GM12878 (cell line): ENCODE data around the gene HORMAD2. TPM values are rescaled to one million over a fixed set of nuclear protein-coding genes. Genes with fewer than 3 reads are reported as not detected.

ENCODE experiments used
- ATAC-seq: fragments of 200-7000 bp; cut with Tn5 transposase; 3 replicates; pipeline ENCODE4 v1.9.1; 2020; ENCODE audit warnings: mild to moderate bottlenecking, moderate library complexity
- BruUV-seq: library from RNA; stranded (reverse); fragments of 400-500 nt; replicated peaks from 2 replicates; lab custom pipeline; 2021; lab: Mats Ljungman, UMichigan
- CTCF ChIA-PET: fragments of 300-600 bp; sonication (Branson Sonifier 250); formaldehyde crosslinking; extraction: SDS; loops from one replicate; lab custom pipeline; 2021; ENCODE audit warnings: inconsistent platforms; lab: Yijun Ruan, JAX
- POLR2A ChIA-PET: fragments of 350-600 bp; formaldehyde crosslinking; extraction: SDS; loops from one replicate; lab custom pipeline; 2021; ENCODE audit warnings: inconsistent platforms; lab: Charles Lee
- RAD21 ChIA-PET: fragments of 300-600 bp; sonication (Branson Sonifier 250); formaldehyde crosslinking; loops from one replicate; lab custom pipeline; 2023; ENCODE audit warnings: antibody characterized with exemption; ENCODE audit not compliant: unreplicated experiment; lab: Charles Lee
- SMC1A ChIA-PET: fragments of 300-600 bp; sonication (Branson Sonifier 250); formaldehyde crosslinking; loops from one replicate; lab custom pipeline; 2023; ENCODE audit not compliant: unreplicated experiment, uncharacterized antibody; lab: Charles Lee
- DNase-seq: peaks from one replicate; pipeline ENCODE4 v3.0.0-alpha.2; 2011; ENCODE audit warnings: low read depth, low spot score
- FAIRE-seq: peaks from 3 replicates; lab custom pipeline; 2011; peaks lifted over from hg19 to GRCh38; lab: Jason Lieb, UNC
- H2AFZ ChIP-seq: 2 replicates; pipeline ENCODE4 v1.6.0; 2011; ENCODE audit warnings: low read depth, low read length, control low read depth; ENCODE audit not compliant: control insufficient read depth
- H3K27ac ChIP-seq: 2 replicates; pipeline ENCODE4 v1.5.1; 2011; ENCODE audit warnings: control low read depth; ENCODE audit not compliant: control insufficient read depth, insufficient read depth
- H3K27me3 ChIP-seq, 2 experiments: replicated peaks in 1 of 2; 2 replicates each; pipeline versions ENCODE4 v1.6.0 to v1.6.1; 2011; ENCODE audit warnings: low read length in 1 of 2; ENCODE audit not compliant: control insufficient read depth in 2 of 2, insufficient read depth in 2 of 2
- H3K36me3 ChIP-seq, 2 experiments: 2 replicates each; pipeline ENCODE4 v1.5.1; 2011; ENCODE audit warnings: low read length in 1 of 2; ENCODE audit not compliant: control insufficient read depth in 2 of 2, insufficient read depth in 2 of 2
- H3K4me1 ChIP-seq: 2 replicates; pipeline ENCODE4 v1.6.1; 2011; ENCODE audit warnings: mild to moderate bottlenecking, low read length, moderate library complexity, mixed read lengths; ENCODE audit not compliant: control insufficient read depth, insufficient read depth
- H3K4me2 ChIP-seq: 2 replicates; pipeline ENCODE4 v1.6.0; 2011; ENCODE audit warnings: control low read depth; ENCODE audit not compliant: control insufficient read depth, insufficient read depth
- H3K4me3 ChIP-seq: fragments of 200-600 bp; sonication (generic); 2 replicates; pipeline ENCODE4 v1.5.1; 2016
- H3K79me2 ChIP-seq: 2 replicates; pipeline ENCODE4 v1.6.0; 2011; ENCODE audit warnings: low read length; ENCODE audit not compliant: control insufficient read depth, insufficient read depth
- H3K9ac ChIP-seq: 2 replicates; pipeline ENCODE4 v1.8.0; 2011; ENCODE audit warnings: low read length, control low read depth, mixed read lengths; ENCODE audit not compliant: control insufficient read depth, insufficient read depth
- H3K9me3 ChIP-seq: replicated peaks from 3 replicates; pipeline ENCODE4 v1.5.1; 2011; ENCODE audit warnings: mild to moderate bottlenecking, low read length; ENCODE audit not compliant: control insufficient read depth, insufficient read depth
- H4K20me1 ChIP-seq: 2 replicates; pipeline ENCODE4 v1.6.0; 2011; ENCODE audit not compliant: control insufficient read depth, insufficient read depth
- ATF7 ChIP-seq: fragments of 450-650 bp; IDR thresholded peaks from 2 replicates; pipeline ENCODE4 v1.6.1; 2016; ENCODE audit warnings: low read depth, mild to moderate bottlenecking
- BMI1 ChIP-seq: fragments of 450-650 bp; IDR thresholded peaks from 2 replicates; pipeline ENCODE4 v1.6.1; 2016; ENCODE audit warnings: mild to moderate bottlenecking, moderate library complexity, borderline replicate concordance
- CBFB ChIP-seq: IDR thresholded peaks from 2 replicates; pipeline ENCODE4 v1.6.1; 2016; ENCODE audit warnings: antibody characterized with exemption, low read depth
- CEBPB ChIP-seq, 2 experiments: fragments of 150-350 bp in 1 of 2; IDR thresholded peaks; 2 replicates each; pipeline ENCODE4 v1.6.1; 2012 to 2014; ENCODE audit warnings: low read depth in 2 of 2, low read length in 2 of 2, borderline replicate concordance in 1 of 2, inconsistent platforms in 1 of 2
- EP300 ChIP-seq, 2 experiments: fragments of 150-350 bp in 1 of 2; IDR thresholded peaks; 2 replicates each; pipeline ENCODE4 v1.6.1; 2011 to 2012; ENCODE audit warnings: low read depth in 2 of 2, low read length in 2 of 2, borderline replicate concordance in 1 of 2, improper control_type of control experiment in 1 of 2, inconsistent platforms in 1 of 2; ENCODE audit not compliant: control insufficient read depth in 1 of 2
- MEF2B ChIP-seq: fragments of 450-650 bp; IDR thresholded peaks from 2 replicates; pipeline ENCODE4 v1.6.1; 2018; ENCODE audit warnings: mild to moderate bottlenecking, moderate library complexity; ENCODE audit not compliant: partially characterized antibody, poor library complexity, severe bottlenecking
- PAX5 ChIP-seq: IDR thresholded peaks from 2 replicates; pipeline ENCODE4 v1.6.1; 2011; ENCODE audit warnings: low read depth, low read length, borderline replicate concordance
- PBX3 ChIP-seq: IDR thresholded peaks from 2 replicates; pipeline ENCODE4 v1.6.1; 2011; ENCODE audit warnings: mild to moderate bottlenecking, low read depth, low read length, moderate library complexity; ENCODE audit not compliant: insufficient replicate concordance
- RUNX3 ChIP-seq: IDR thresholded peaks from 2 replicates; pipeline ENCODE4 v1.6.1; 2012; ENCODE audit warnings: low read length, inconsistent platforms
- SIN3A ChIP-seq: IDR thresholded peaks from 2 replicates; pipeline ENCODE4 v1.6.1; 2012; ENCODE audit warnings: low read depth, low read length, improper control_type of control experiment
- SMAD1 ChIP-seq: fragments of 450-650 bp; IDR thresholded peaks from 2 replicates; pipeline ENCODE4 v1.6.1; 2018; ENCODE audit warnings: mild to moderate bottlenecking, low read depth; ENCODE audit not compliant: partially characterized antibody
- SPI1 ChIP-seq: IDR thresholded peaks from 2 replicates; pipeline ENCODE4 v1.6.1; 2011; ENCODE audit warnings: low read depth, mild to moderate bottlenecking, low read length, moderate library complexity, borderline replicate concordance; ENCODE audit not compliant: insufficient read depth
- WGBS: methylation state at CpG from one replicate; pipeline ENCODE4 v1.1.6; 2016; ENCODE audit warnings: low lambda C conversion rate; ENCODE audit not compliant: insufficient replicate concordance, insufficient coverage; ENCODE audit errors: missing lambda C conversion rate; 5-methylcytosine and 5-hydroxymethylcytosine counted together
- in situ Hi-C: fragments of 300-500 bp; cut with MboI; formaldehyde crosslinking; loops from 9 replicates; pipeline ENCODE4 v1.14.3; 2018; ENCODE audit warnings: mixed read lengths
- intact Hi-C: fragments of 100-400 bp; cut with micrococcal nuclease; formaldehyde crosslinking; loops from one replicate; pipeline ENCODE4 v1.14.2; 2022; ENCODE audit not compliant: unreplicated experiment
- polyA plus RNA-seq, 11 experiments: library from polyadenylated mRNA; depleted of rRNA in 4 of 11; unstranded in 6 of 11; stranded (reverse) in 5 of 11; fragments of >200 nt; fragmentation: Nextera tagmentation in 4 of 11; fragmentation: Illumina TruSeq in 1 of 11; extraction: Ambion mirVana in 4 of 11; extraction: Trizol in 1 of 11; gene quantifications; 1 replicate in 1 of 11; 2 replicates in 10 of 11; pipeline versions ENCODE4 v1.2.1 to v1.2.3, GENCODE V29; 2011 to 2016; ENCODE audit warnings: inconsistent platforms in 2 of 11, missing spikeins in 2 of 11, low read depth in 1 of 11
- total RNA-seq, 4 experiments: library from RNA; depleted of rRNA in 3 of 4; stranded (reverse); fragments of >200 nt in 3 of 4; fragmentation: Illumina TruSeq in 1 of 4; extraction: Trizol in 1 of 4; gene quantifications; 2 replicates each; pipeline versions ENCODE4 v1.2.1 to v1.2.3, GENCODE V29; 2013 to 2021

Gene HORMAD2
- total and polyA plus RNA-seq, 10 of the 15 experiments (the other 5 are each of a cell fraction or from before 2014, with no cell fraction given) = 0.07 to 0.13 TPM; not detected in 8

- 0 out of 2 replicates have a peak, but pooled peaks have one; percentile 17 for TF ChIP-seq RUNX3
- TF ChIP-seq PAX5 = peak; percentile 72; the same call in 1 of the 2 replicates
- no peak for TF ChIP-seq CEBPB (IDR thresholded peaks at IDR 0.05; ENCODE audit: borderline replicate concordance in 1 of 2, low read depth in 2 of 2, low read length in 2 of 2)
- peak; percentile 94 for TF ChIP-seq SPI1
- TF ChIP-seq EP300 (IDR thresholded peaks at IDR 0.05; ENCODE audit: borderline replicate concordance in 1 of 2, control insufficient read depth in 1 of 2, low read depth in 2 of 2, low read length in 2 of 2) = no peak
Measured at GRCh38 chr22:30192427-30192826, 112.2 kb downstream of the HORMAD2 start (continued).

- DNase-seq (no peak), FAIRE-seq (no peak), ATAC-seq (no peak)
- TF ChIP-seq BMI1 (no peak), RUNX3 (peak; percentile 81), PBX3 (no peak), ATF7 (peak; percentile 12; the same call in 1 of the 2 replicates), SMAD1 (no peak), SIN3A (no peak), MEF2B (peak; percentile 25), CBFB (0 out of 2 replicates have a peak, but pooled peaks have one; percentile 37)
- Histone ChIP-seq H3K79me2 (no peaks in the 10 kb centered on the region), H4K20me1 (no peaks in the 10 kb centered on the region), H3K9me3 (no peaks in the 10 kb centered on the region), H3K4me1 (peaks cover 14% of the 10 kb centered on the region), H3K9ac (no peak overlapping the region), H3K4me2 (no peak overlapping the region), H3K27ac (no peak overlapping the region), H3K4me3 (no peak overlapping the region), H3K27me3 (no peaks in the 10 kb centered on the region), H3K36me3 (no peaks in the 10 kb centered on the region), H2AFZ (no peak overlapping the region)
- RAD21 ChIA-PET = no interaction called here
- SMC1A ChIA-PET = no interaction called here
- POLR2A ChIA-PET = no interaction called here
- 60% methylated on average over 3 of the region's 3 CpGs for WGBS
- intact Hi-C loops (no loop called here), in situ Hi-C loops (no loop called here)
- CTCF ChIA-PET = no interaction called here
- BruUV-seq = no TSS peak
Measured at GRCh38 chr22:30193031-30193775, 112.9 kb downstream of the HORMAD2 start.
